Keratinocyte (primary cell): ENCODE results near the gene GALNT2. TPM values are rescaled to one million over a fixed set of nuclear protein-coding genes. Genes with fewer than 3 reads are reported as not detected.

Source experiments
- DNase-seq: peaks from one replicate; pipeline ENCODE4 v3.0.0-alpha.2; 2011; ENCODE audit warnings: low read depth, missing footprints, low spot score
- FAIRE-seq: peaks from 2 replicates; lab custom pipeline; 2011; peaks lifted over from hg19 to GRCh38; lab: Jason Lieb, UNC
- H2AFZ ChIP-seq: 2 replicates; pipeline ENCODE4 v1.6.0; 2012; ENCODE audit warnings: low read length, control low read depth, inconsistent platforms; ENCODE audit not compliant: control insufficient read depth
- H3K27ac ChIP-seq: 2 replicates; pipeline ENCODE4 v1.5.1; 2011; ENCODE audit warnings: low read length; ENCODE audit not compliant: control insufficient read depth, insufficient read depth
- H3K27me3 ChIP-seq: 3 replicates; pipeline ENCODE4 v1.6.0; 2011; ENCODE audit warnings: low read length; ENCODE audit not compliant: control insufficient read depth, insufficient read depth; ENCODE audit errors: extremely low read depth
- H3K36me3 ChIP-seq, 2 experiments: 2 replicates in 1 of 2; 3 replicates in 1 of 2; pipeline ENCODE4 v1.5.1; 2011; ENCODE audit warnings: low read length in 2 of 2, mild to moderate bottlenecking in 1 of 2; ENCODE audit not compliant: control insufficient read depth in 2 of 2, insufficient read depth in 2 of 2; ENCODE audit errors: extremely low read depth in 1 of 2
- H3K4me1 ChIP-seq: 3 replicates; pipeline ENCODE4 v1.5.1; 2011; ENCODE audit warnings: low read length; ENCODE audit not compliant: control insufficient read depth, insufficient read depth; ENCODE audit errors: extremely low read depth
- H3K4me2 ChIP-seq: 3 replicates; pipeline ENCODE4 v1.6.0; 2011; ENCODE audit warnings: low read depth, low read length; ENCODE audit not compliant: control insufficient read depth, insufficient read depth; ENCODE audit errors: extremely low read depth
- H3K4me3 ChIP-seq, 3 experiments: fragments of 200-600 bp in 1 of 3; sonication (generic) in 1 of 3; 2 replicates in 2 of 3; 3 replicates in 1 of 3; pipeline ENCODE4 v1.5.1; 2011 to 2016; ENCODE audit warnings: low read length in 3 of 3, mild to moderate bottlenecking in 3 of 3, control low read depth in 2 of 3, inconsistent platforms in 1 of 3, low read depth in 1 of 3, mixed read lengths in 1 of 3, mixed run types in 1 of 3, moderate library complexity in 1 of 3; ENCODE audit not compliant: control insufficient read depth in 2 of 3, insufficient read depth in 2 of 3; ENCODE audit errors: extremely low read depth in 1 of 3
- H3K79me2 ChIP-seq: 2 replicates; pipeline ENCODE4 v1.6.0; 2012; ENCODE audit warnings: low read length; ENCODE audit not compliant: control insufficient read depth, insufficient read depth
- H3K9ac ChIP-seq: 3 replicates; pipeline ENCODE4 v1.6.0; 2011; ENCODE audit warnings: low read length; ENCODE audit not compliant: control insufficient read depth, insufficient read depth; ENCODE audit errors: extremely low read depth
- H3K9me1 ChIP-seq: 3 replicates; pipeline ENCODE4 v1.6.0; 2011; ENCODE audit warnings: low read length; ENCODE audit not compliant: control insufficient read depth, insufficient read depth; ENCODE audit errors: extremely low read depth
- H3K9me3 ChIP-seq: 2 replicates; pipeline ENCODE4 v1.5.1; 2012; ENCODE audit warnings: low read depth, low read length; ENCODE audit not compliant: control insufficient read depth
- H4K20me1 ChIP-seq: 3 replicates; pipeline ENCODE4 v1.6.0; 2011; ENCODE audit warnings: low read length; ENCODE audit not compliant: control insufficient read depth, insufficient read depth; ENCODE audit errors: extremely low read depth
- CTCF ChIP-seq, 3 experiments: IDR thresholded peaks in 1 of 3; conservative IDR thresholded peaks in 1 of 3; optimal IDR thresholded peaks in 1 of 3; 2 replicates in 2 of 3; 3 replicates in 1 of 3; pipeline versions ENCODE3 to v1.5.1; 2011; ENCODE audit warnings: low read length in 3 of 3, mild to moderate bottlenecking in 3 of 3, moderate library complexity in 2 of 3, control low read depth in 1 of 3, inconsistent platforms in 1 of 3; ENCODE audit not compliant: insufficient read depth in 2 of 3; ENCODE audit errors: extremely low read depth in 1 of 3
- EZH2 ChIP-seq: IDR thresholded peaks from one replicate; pipeline ENCODE4 v1.6.1; 2012; ENCODE audit warnings: inconsistent platforms, mild to moderate bottlenecking, low read length, moderate library complexity
- dilution Hi-C: fragments of 300-500 bp; cut with MboI; formaldehyde crosslinking; loops from one replicate; pipeline ENCODE4 v1.7.0; 2020; ENCODE audit warnings: low sequenced_read_pairs; ENCODE audit not compliant: extremely low pct_ligation_motif_present
- polyA plus RNA-seq, 5 experiments: library from polyadenylated mRNA; depleted of rRNA in 3 of 5; stranded (reverse) in 3 of 5; stranded (forward) in 1 of 5; unstranded in 1 of 5; fragments of >200 nt; gene quantifications; 1 replicate in 1 of 5; 2 replicates in 3 of 5; 3 replicates in 1 of 5; pipeline versions ENCODE4 v1.2.1 to v1.2.3, GENCODE V29; 2011 to 2012; ENCODE audit warnings: missing spikeins in 2 of 5, low read depth in 1 of 5, low replicate concordance in 1 of 5

The GALNT2 gene
- polyA plus RNA-seq, 1 donor (not counting 4 experiments of a cell fraction or from before 2014, with no cell fraction given) = 61.7 TPM

GRCh38 chr1:230032516-230033281, 34.3 kb upstream of the GALNT2 start:
- Histone ChIP-seq H3K79me2 (no peaks in the 10 kb centered on the region), H3K4me1 (no peaks in the 10 kb centered on the region), H3K9me3 (no peaks in the 10 kb centered on the region), H2AFZ (no peak overlapping the region), H3K27me3 (no peaks in the 10 kb centered on the region), H3K4me3 (no peak overlapping the region), H3K27ac (no peak overlapping the region), H3K9ac (no peak overlapping the region), H4K20me1 (no peaks in the 10 kb centered on the region), H3K9me1 (no peaks in the 10 kb centered on the region), H3K36me3 (no peaks in the 10 kb centered on the region), H3K4me2 (no peak overlapping the region)
- DNase-seq = no peak
- FAIRE-seq = no peak
- TF ChIP-seq EZH2 (no peak), CTCF (optimal IDR thresholded peaks at IDR 0.05 in 1 of 3, IDR thresholded peaks at IDR 0.05 in 1 of 3, conservative IDR thresholded peaks at IDR 0.05 in 1 of 3; ENCODE audit: extremely low read depth in 1 of 3, insufficient read depth in 2 of 3, low read length in 3 of 3) (no peak)
- dilution Hi-C loops = no loop called here

GRCh38 chr1:230037261-230037660, 29.8 kb upstream of the GALNT2 start:
- Histone ChIP-seq H3K9me1 (no peaks in the 10 kb centered on the region), H3K4me3 (no peak overlapping the region), H3K79me2 (no peaks in the 10 kb centered on the region), H3K9ac (no peak overlapping the region), H3K9me3 (no peaks in the 10 kb centered on the region), H3K4me2 (no peak overlapping the region), H3K27ac (no peak overlapping the region), H4K20me1 (no peaks in the 10 kb centered on the region), H3K27me3 (no peaks in the 10 kb centered on the region), H3K36me3 (no peaks in the 10 kb centered on the region), H3K4me1 (no peaks in the 10 kb centered on the region), H2AFZ (no peak overlapping the region)
- FAIRE-seq (no peak), DNase-seq (no peak)
- TF ChIP-seq CTCF (optimal IDR thresholded peaks at IDR 0.05 in 1 of 3, IDR thresholded peaks at IDR 0.05 in 1 of 3, conservative IDR thresholded peaks at IDR 0.05 in 1 of 3; ENCODE audit: extremely low read depth in 1 of 3, insufficient read depth in 2 of 3, low read length in 3 of 3) = no peak
- TF ChIP-seq EZH2 = no peak
- dilution Hi-C loops = no loop called here
